Motor neuron (in vitro differentiated cells): ENCODE results near the gene HOOK2. TPM values are rescaled to one million over a fixed set of nuclear protein-coding genes. Genes with fewer than 3 reads are reported as not detected.
"Not testable (repeated sequence)": the region's sequence is repeated elsewhere in the genome, so short reads cannot be mapped to it uniquely, and the experiment has no call there.

Experiments
- ATAC-seq, 8 experiments: fragments of 200-7000 bp; cut with Tn5 transposase; replicated peaks in 6 of 8; 2 replicates each; pipeline ENCODE4 v1.8.0; 2021; ENCODE audit warnings: mild to moderate bottlenecking in 8 of 8, moderate library complexity in 8 of 8
- H3K27ac ChIP-seq, 2 donors: fragments of 250-450 bp; sonication (Bioruptor Pico); 2 replicates each; pipeline ENCODE4 v1.9.0; 2021; ENCODE audit warnings: antibody characterized with exemption in 2 of 2, mild to moderate bottlenecking in 2 of 2, moderate library complexity in 1 of 2
- H3K4me1 ChIP-seq, 2 donors: fragments of 250-450 bp; sonication (Bioruptor Pico); replicated peaks in 1 of 2; 2 replicates each; pipeline ENCODE4 v1.6.1; 2021; ENCODE audit warnings: antibody characterized with exemption in 2 of 2, mild to moderate bottlenecking in 2 of 2, moderate library complexity in 1 of 2
- H3K4me3 ChIP-seq, 5 donors: fragments of 250-450 bp; sonication (Bioruptor Pico); 2 replicates each; pipeline ENCODE4 v1.9.0; 2021; ENCODE audit warnings: antibody characterized with exemption in 5 of 5, mild to moderate bottlenecking in 5 of 5, moderate library complexity in 4 of 5
- WGBS, 10 experiments: fragments of 450-650 bp; shearing (Covaris generic); methylation state at CpG; one replicate each; pipeline ENCODE4 v1.0.0; 2022; 5-methylcytosine and 5-hydroxymethylcytosine counted together
- in situ Hi-C, 9 experiments: fragments of 400-800 bp; cut with MboI; loops; one replicate each; pipeline ENCODE4 v1.15.0; 2021; ENCODE audit warnings: low sequenced_read_pairs in 9 of 9, low pct_unique_long_range_greater_than_20kb in 2 of 9; ENCODE audit not compliant: unreplicated experiment in 9 of 9
- total RNA-seq, 8 experiments: library from RNA; unstranded; fragments of 300-600 nt; gene quantifications; 2 replicates each; pipeline versions ENCODE4 v1.2.3 to v1.2.4, GENCODE V29; 2022

The HOOK2 gene
- total RNA-seq, 8 experiments from 2014 or later: 8.0 to 40.9 (median 12.9) TPM

DNA sequence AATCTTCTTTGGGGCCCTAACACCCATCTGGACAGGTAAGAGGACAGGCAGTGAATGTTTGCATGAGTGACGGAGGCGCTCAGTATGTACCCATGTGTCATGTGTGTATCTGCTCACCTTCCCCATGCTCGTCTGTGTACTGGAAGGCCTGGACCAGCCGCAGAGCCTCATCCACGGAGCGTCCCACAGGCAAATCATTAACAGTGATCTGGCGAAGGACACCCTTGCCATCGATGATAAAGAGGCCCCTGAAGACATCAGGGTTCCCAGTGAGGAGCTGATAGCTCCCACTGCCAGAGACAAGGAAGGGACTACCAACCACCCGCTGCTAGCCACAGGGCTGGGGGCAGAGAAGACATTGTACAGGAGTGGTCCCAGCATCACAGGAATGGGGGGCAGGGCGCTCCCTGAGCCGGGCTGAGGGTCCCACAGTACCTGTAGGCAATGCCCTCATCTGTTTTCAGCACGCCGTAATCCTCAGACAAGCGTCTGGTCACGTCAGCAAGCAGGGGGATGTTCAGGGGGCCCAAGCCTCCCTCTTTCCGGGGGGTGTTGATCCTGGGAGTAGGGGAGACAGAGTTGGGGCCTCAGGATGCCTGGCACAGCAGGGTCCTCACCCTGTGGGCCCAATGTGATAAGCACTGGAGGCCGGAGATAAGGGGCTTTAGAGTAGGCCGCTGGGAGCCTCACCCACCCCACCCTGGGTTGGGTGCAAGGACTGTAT is 24.6 kb upstream of the HOOK2 start:
- no peak for ATAC-seq
- 85 to 100% (median 100%) methylated on average over 1 to 4 of the region's 18 CpGs; no CpG with 5 or more reads in 7 of the 10 experiments for WGBS, 10 experiments
- Histone ChIP-seq H3K27ac (no peak overlapping the region), H3K4me3 (peak overlapping the region in 3 of 5 donors; percentile 84 to 92 (median 88)), H3K4me1 (peaks cover 11 to 14% of the 10 kb centered on the region in 2 donors)
- in situ Hi-C loops: no loop called here

DNA sequence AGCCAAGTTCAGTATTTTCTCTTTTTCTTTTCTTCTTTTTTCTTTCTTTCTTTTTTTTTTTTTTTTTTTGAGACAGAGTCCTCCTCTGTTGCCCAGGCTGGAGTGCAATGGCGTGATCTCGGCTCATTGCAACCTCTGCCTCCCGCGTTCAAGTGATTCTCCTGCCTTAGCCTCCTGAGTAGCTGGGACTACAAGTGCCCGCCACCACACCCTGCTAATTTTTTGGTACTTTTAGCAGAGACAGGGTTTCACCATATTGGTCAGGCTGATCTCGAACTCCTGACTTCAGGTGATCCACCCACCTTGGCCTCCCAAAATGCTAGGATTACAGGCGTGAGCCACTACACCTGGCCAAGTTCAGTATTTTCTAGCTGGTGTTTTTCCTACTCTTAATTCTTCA is 22.3 kb upstream of the HOOK2 start:
- in situ Hi-C loops, H3K27ac ChIP-seq, ATAC-seq, H3K4me3 ChIP-seq: not testable (repeated sequence)
- peaks cover 14% of the 10 kb centered on the region in 2 donors for H3K4me1 ChIP-seq
- 93 to 100% (median 97%) methylated on average over 1 to 7 of the region's 7 CpGs; no CpG with 5 or more reads in 2 of the 10 experiments for WGBS, 10 experiments

DNA sequence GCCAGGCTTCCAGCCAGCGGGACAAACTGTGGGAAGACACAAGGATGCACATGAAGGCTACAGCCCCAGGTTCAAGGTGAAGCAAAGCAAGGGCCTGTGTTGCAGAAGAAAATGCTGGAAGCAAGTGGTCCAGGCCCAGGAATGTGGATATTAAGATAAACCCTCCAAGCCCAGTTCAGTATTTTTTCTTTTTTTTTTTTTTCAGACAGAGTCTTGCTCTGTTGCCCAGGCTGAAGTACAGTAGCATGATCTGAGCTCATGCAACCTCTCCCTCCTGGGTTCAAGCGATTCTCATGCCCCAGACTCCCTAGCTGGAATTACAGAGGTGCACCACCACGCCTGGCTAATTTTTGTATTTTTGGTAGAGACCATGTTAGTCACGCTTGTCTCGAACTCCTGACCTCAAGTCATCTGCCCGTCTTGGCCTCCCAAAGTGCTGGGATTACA is 21.8 kb upstream of the HOOK2 start:
- Histone ChIP-seq H3K4me3 (no peak overlapping the region), H3K27ac (no peak overlapping the region), H3K4me1 (peaks cover 10 to 11% of the 10 kb centered on the region in 2 donors)
- ATAC-seq: no peak
- in situ Hi-C loops: no loop called here
- 83 to 100% (median 94%) methylated on average over 1 to 6 of the region's 6 CpGs; no CpG with 5 or more reads in 2 of the 10 experiments for WGBS, 10 experiments

DNA sequence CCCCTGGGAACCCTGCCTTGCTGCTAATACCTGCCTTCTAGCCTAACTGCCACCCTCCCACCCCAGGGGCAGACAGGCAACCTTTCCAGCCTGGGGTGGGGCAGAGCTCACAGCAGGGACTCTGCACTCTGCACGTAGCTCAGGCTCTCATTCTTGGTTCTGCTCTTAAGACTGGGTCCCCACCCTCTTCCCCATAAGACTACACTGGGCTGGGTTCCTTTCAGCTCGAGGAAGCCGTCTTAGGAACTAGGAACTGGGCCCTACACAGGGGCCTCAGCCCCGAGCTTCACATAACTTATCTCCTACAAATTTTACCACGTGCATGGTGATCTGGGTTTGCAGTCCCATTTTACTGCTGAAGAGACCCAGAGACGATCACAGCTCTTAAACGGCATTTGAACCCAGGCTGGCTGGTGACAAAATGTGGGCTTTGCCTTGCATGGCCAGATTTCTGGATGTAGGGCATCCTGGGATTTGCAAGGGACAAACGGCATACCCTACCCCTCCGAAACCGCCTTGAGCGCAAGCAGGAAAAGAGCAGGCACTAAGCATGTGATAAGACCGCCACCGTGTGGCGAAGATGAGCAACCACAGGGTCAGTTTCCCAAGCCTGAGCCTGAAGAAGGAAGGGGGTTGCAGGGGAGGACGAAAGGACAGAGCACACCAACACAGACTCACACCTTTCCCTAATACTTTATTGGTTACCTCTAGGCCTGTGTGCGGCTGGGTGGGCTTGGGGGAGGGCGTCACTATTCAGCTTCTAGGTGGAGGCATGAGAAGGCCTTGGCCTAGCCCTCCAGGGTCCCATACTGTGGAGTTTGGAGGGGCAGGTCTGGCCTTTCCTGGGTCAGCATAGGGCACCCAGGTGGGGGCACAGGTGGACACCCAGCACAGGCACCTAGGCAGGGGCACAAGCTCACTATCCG is 21.1 kb upstream of the HOOK2 start:
- no peak overlapping the region for H3K4me3 ChIP-seq
- H3K4me1 ChIP-seq: peaks cover 10 to 11% of the 10 kb centered on the region in 2 donors
- H3K27ac ChIP-seq: no peak overlapping the region
- whole genome bisulfite sequencing, 10 experiments: 0 to 80% (median 11%) methylated on average over 1 to 7 of the region's 18 CpGs; no CpG with 5 or more reads in 2 of the 10 experiments
- in situ Hi-C loops: no loop called here
- peak in 7 of 8 experiments; percentile 3 to 12 (median 8) for ATAC-seq

DNA sequence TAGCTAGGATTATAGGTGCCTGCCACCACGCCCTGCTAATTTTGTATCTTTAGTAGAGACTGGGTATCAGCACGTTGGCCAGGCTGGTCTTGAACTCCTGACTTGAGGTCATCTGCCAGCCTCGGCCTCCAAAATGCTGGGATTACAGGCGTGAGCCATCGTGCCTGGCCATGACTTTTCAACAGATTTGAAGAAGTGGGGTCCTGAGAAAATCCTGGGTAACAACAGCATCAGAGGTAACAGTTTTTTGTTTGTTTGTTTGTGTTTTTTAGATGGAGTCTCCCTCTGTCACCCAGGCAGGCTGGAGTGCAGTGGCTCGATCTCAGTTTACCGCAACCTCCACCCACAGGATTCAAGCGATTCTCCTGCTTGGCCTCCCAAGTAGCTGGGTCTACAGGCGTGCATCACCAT is 19.6 kb upstream of the HOOK2 start:
- no peak overlapping the region for H3K27ac ChIP-seq
- WGBS, 10 experiments: 81 to 100% (median 97%) methylated on average over 1 to 7 of the region's 9 CpGs; no CpG with 5 or more reads in 3 of the 10 experiments
- no peak for ATAC-seq
- H3K4me3 ChIP-seq: no peak overlapping the region
- H3K4me1 ChIP-seq: peaks cover 13 to 16% of the 10 kb centered on the region in 2 donors
- in situ Hi-C loops: no loop called here

DNA sequence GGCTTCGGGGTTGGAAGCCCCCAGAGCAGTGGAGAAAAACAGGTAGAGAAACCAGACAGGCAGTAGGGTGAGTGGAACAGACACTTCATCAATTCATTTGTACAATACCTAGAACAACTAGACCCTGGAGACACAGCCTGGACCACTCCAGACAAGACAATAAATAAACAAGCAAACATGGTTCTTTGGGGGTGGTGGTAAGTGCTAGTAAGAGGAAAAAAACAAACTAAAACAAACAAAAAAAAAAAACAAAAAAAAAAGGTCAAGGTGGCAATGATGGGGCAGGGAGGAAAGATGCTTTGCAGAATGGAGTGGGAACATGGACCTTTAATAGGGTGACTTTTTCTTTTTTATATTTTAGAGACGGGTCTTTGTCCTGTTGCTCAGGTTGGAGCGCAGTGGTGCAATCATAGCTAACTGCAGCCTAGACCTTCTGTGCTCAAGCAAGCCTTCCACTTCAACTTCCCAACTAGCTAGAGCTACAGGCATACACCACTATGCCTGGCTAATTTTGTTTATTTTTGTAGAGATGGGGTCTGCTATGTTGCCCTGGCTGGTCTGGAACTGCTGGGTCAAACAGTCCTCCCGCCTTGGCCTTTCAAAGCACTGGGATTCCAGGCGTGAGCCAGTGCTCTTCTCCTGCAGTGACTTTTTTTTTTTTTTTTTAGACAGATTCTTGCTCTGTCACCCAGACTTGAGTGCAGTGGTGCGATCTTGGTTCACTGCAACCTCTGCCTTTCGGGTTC is 19.0 kb upstream of the HOOK2 start:
- in situ Hi-C loops: no loop called here
- Histone ChIP-seq H3K27ac (no peak overlapping the region), H3K4me3 (peak overlapping the region in 4 of 5 donors; percentile 41 to 91 (median 54))

DNA sequence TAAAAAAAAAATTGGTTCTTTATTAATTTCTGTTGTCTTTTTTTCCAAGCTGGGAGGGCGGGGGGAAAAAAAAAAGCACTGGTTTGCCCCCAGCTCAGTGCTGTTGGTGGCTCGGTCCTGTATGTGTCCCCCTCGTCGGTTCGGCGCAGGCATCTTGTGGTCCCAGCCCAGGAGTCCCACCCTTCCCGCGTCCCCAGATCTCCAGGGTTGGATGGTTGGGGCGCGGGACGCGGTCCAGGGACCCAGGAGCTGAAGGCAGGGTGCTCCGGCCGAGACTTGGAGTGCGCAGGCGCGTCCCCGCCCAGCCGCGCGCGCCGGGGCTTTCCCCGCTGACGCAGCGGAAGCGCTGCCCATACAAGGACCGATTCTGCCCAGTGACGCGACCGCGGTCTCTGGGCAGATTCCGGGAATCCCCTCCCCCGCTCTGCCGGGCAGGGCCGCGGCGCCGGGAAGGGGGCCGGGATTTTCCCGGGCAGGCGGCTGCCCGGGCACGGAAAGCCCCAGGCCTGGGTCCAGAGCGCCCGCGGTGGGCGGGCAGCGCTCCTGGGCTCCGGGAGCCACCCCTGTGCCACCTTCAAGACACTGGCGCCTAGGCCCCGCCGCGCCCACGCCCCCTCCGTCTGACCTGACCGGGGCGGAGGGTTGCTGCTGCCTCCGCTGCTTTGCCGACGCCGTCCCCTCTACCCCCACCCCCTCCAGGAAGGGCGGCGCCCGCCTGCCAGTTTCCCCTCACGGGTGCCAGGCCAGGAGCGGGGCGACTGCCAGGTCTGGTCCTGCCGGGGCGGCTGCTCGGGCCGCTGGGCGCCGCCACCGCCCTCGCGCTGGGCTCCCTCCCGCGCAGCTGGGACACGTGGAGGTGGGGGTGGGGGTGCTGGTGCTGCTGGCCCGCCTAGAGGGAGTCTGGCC is 18.2 kb upstream of the HOOK2 start:
- no peak overlapping the region for H3K27ac ChIP-seq
- 0 to 20% (median 10%) methylated on average over 1 to 13 of the region's 81 CpGs; no CpG with 5 or more reads in 6 of the 10 experiments for WGBS, 10 experiments
- in situ Hi-C loops: no loop called here
- peaks cover 22 to 27% of the 10 kb centered on the region in 2 donors for H3K4me1 ChIP-seq
- ATAC-seq: peak; percentile 2 to 54 (median 38)
- peak overlapping the region; percentile 41 to 91 (median 52) for H3K4me3 ChIP-seq

More for the DNA sequence above, 19.0 kb upstream of the HOOK2 start:
- peaks cover 14 to 19% of the 10 kb centered on the region in 2 donors for H3K4me1 ChIP-seq
- 0 to 93% (median 78%) methylated on average over 1 to 6 of the region's 7 CpGs for WGBS, 10 experiments
- ATAC-seq: no peak

DNA sequence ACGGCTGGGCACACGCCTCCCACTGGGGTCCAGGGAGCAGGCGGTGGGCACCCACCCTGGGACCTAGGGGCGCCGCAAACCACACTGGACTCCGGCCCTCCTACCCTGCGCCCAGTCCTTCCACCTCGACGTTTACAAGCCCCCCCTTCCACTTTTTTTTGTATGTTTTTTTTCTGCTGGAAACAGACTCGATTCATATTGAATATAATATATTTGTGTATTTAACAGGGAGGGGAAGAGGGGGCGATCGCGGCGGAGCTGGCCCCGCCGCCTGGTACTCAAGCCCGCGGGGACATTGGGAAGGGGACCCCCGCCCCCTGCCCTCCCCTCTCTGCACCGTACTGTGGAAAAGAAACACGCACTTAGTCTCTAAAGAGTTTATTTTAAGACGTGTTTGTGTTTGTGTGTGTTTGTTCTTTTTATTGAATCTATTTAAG is 17.5 kb upstream of the HOOK2 start:
- WGBS, 10 experiments: 0% methylated on average over 5 to 6 of the region's 22 CpGs; no CpG with 5 or more reads in 8 of the 10 experiments
- Histone ChIP-seq H3K4me1 (peaks cover 26 to 33% of the 10 kb centered on the region in 2 donors), H3K27ac (peak overlapping the region; percentile 56 to 75), H3K4me3 (peak overlapping the region; percentile 41 to 91 (median 52))
- ATAC-seq: peak in 1 of 8 experiments; percentile 0
- in situ Hi-C loops: no loop called here

DNA sequence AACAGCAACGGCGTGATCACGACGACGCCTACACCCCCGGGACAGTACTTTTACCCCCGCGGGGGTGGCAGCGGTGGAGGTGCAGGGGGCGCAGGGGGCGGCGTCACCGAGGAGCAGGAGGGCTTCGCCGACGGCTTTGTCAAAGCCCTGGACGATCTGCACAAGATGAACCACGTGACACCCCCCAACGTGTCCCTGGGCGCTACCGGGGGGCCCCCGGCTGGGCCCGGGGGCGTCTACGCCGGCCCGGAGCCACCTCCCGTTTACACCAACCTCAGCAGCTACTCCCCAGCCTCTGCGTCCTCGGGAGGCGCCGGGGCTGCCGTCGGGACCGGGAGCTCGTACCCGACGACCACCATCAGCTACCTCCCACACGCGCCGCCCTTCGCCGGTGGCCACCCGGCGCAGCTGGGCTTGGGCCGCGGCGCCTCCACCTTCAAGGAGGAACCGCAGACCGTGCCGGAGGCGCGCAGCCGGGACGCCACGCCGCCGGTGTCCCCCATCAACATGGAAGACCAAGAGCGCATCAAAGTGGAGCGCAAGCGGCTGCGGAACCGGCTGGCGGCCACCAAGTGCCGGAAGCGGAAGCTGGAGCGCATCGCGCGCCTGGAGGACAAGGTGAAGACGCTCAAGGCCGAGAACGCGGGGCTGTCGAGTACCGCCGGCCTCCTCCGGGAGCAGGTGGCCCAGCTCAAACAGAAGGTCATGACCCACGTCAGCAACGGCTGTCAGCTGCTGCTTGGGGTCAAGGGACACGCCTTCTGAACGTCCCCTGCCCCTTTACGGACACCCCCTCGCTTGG is 16.9 kb upstream of the HOOK2 start:
- ATAC-seq: peak in 2 of 8 experiments; percentile 0
- Histone ChIP-seq H3K4me1 (peaks cover 26 to 33% of the 10 kb centered on the region in 2 donors), H3K27ac (peak overlapping the region; percentile 56 to 75), H3K4me3 (peak overlapping the region; percentile 41 to 91 (median 52))
- in situ Hi-C loops: no loop called here
- WGBS, 10 experiments: 0% methylated on average over 3 to 10 of the region's 84 CpGs; no CpG with 5 or more reads in 7 of the 10 experiments

DNA sequence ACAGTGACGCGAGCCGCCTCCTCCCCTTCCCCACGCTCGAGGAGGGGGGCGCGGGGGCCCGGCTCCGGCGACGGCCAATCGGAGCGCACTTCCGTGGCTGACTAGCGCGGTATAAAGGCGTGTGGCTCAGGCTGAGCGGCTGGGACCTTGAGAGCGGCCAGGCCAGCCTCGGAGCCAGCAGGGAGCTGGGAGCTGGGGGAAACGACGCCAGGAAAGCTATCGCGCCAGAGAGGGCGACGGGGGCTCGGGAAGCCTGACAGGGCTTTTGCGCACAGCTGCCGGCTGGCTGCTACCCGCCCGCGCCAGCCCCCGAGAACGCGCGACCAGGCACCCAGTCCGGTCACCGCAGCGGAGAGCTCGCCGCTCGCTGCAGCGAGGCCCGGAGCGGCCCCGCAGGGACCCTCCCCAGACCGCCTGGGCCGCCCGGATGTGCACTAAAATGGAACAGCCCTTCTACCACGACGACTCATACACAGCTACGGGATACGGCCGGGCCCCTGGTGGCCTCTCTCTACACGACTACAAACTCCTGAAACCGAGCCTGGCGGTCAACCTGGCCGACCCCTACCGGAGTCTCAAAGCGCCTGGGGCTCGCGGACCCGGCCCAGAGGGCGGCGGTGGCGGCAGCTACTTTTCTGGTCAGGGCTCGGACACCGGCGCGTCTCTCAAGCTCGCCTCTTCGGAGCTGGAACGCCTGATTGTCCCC is 16.1 kb upstream of the HOOK2 start, which contains the start of gene JUNB:
TSS of gene JUNB (plus strand) at position 142 of the 706 bp plus-strand sequence. CDS start at position 428, 286 bp downstream.
- H3K27ac ChIP-seq: peak within 1 kb of the TSS; percentile 56 to 75
- in situ Hi-C loops: no loop called here
- peaks cover 26 to 33% of the 10 kb centered on the region in 2 donors for H3K4me1 ChIP-seq
- WGBS, 10 experiments: 0 to 10% (median 0%) methylated on average over 2 to 9 of the region's 73 CpGs; no CpG with 5 or more reads in 7 of the 10 experiments
- peak within 1 kb of the TSS; percentile 41 to 91 (median 52) for H3K4me3 ChIP-seq
- ATAC-seq: peak; percentile 8 to 67 (median 56)
